GM12801 (cell line): ENCODE data around the gene OTUD7B.

Experiments
- CTCF ChIP-seq: IDR thresholded peaks from one replicate; pipeline ENCODE4 v1.5.1; 2011; ENCODE audit warnings: control low read depth; ENCODE audit not compliant: insufficient read length; ENCODE audit errors: extremely low read depth

OTUD7B gene

GRCh38 chr1:149967041-149967440, 43.5 kb downstream of the OTUD7B start:
- TF ChIP-seq CTCF, result no peak

GRCh38 chr1:149966405-149966804, 44.1 kb downstream of the OTUD7B start:
- TF ChIP-seq CTCF, result no peak

GRCh38 chr1:149965440-149965839, 45.1 kb downstream of the OTUD7B start:
- no peak for TF ChIP-seq CTCF

GRCh38 chr1:149963358-149963757, 47.2 kb downstream of the OTUD7B start:
- TF ChIP-seq CTCF, result no peak

- TF ChIP-seq CTCF, result no peak
These were observed 47.8 kb downstream of the OTUD7B start for GRCh38 chr1:149962736-149963135.

- no peak for TF ChIP-seq CTCF
These were observed 48.4 kb downstream of the OTUD7B start for GRCh38 chr1:149962039-149962647.

GRCh38 chr1:149949911-149950310, 60.6 kb downstream of the OTUD7B start:
- TF ChIP-seq CTCF, result no peak
